Measurements from ENCODE around the gene TOMT.

- TF ChIP-seq EZH2 (IDR thresholded peaks at IDR 0.05; ENCODE audit: borderline replicate concordance, insufficient read depth, low read depth, low read length, poor library complexity, severe bottlenecking) = no peak
- TF ChIP-seq CTCF (IDR thresholded peaks at IDR 0.05) = no peak
Observed at GRCh38 chr11:72080326-72081183, 25.2 kb upstream of the TOMT start, which contains the start of the genes LRRC51 and NUMA1.
